H9 (cell line): ENCODE results near the gene TSPY4. TPM values are rescaled to one million over a fixed set of nuclear protein-coding genes. Genes with fewer than 3 reads are reported as not detected.
"Not testable (repeated sequence)": the region's sequence is repeated elsewhere in the genome, so short reads cannot be mapped to it uniquely, and the experiment has no call there.

Source experiments
- DNase-seq: peaks from one replicate; pipeline ENCODE4 v3.0.0-alpha.2; 2017
- H2AFZ ChIP-seq: one replicate; pipeline ENCODE4 v1.6.1; 2013; ENCODE audit warnings: mild to moderate bottlenecking, low read length, control low read depth, moderate library complexity
- H2AK5ac ChIP-seq: 2 replicates; pipeline ENCODE4 v1.6.1; 2013; ENCODE audit warnings: low read length, control low read depth, mixed read lengths; ENCODE audit not compliant: insufficient read length
- H2BK120ac ChIP-seq: one replicate; pipeline ENCODE4 v1.6.1; 2013; ENCODE audit warnings: low read depth, mild to moderate bottlenecking, low read length, control low read depth, inconsistent platforms; ENCODE audit not compliant: poor library complexity, severe bottlenecking
- H2BK12ac ChIP-seq: 2 replicates; pipeline ENCODE4 v1.6.1; 2013; ENCODE audit warnings: low read length, control low read depth, mixed read lengths, low read depth; ENCODE audit not compliant: insufficient read length
- H2BK15ac ChIP-seq: 2 replicates; pipeline ENCODE4 v1.6.1; 2013; ENCODE audit warnings: low read depth, low read length, control low read depth
- H2BK20ac ChIP-seq: one replicate; pipeline ENCODE4 v1.6.1; 2013; ENCODE audit warnings: low read depth, mild to moderate bottlenecking, low read length, control low read depth, inconsistent platforms; ENCODE audit not compliant: poor library complexity, severe bottlenecking
- H2BK5ac ChIP-seq: 2 replicates; pipeline ENCODE4 v1.6.1; 2013; ENCODE audit warnings: low read length, control low read depth, mixed read lengths; ENCODE audit not compliant: insufficient read length
- H3K14ac ChIP-seq: 2 replicates; pipeline ENCODE4 v1.6.1; 2013; ENCODE audit warnings: low read length, control low read depth; ENCODE audit not compliant: insufficient read depth
- H3K18ac ChIP-seq: 2 replicates; pipeline ENCODE4 v1.6.1; 2013; ENCODE audit warnings: low read depth, mild to moderate bottlenecking, mixed read lengths, low read length, control low read depth; ENCODE audit not compliant: insufficient read length
- H3K23ac ChIP-seq: 2 replicates; pipeline ENCODE4 v1.6.1; 2013; ENCODE audit warnings: low read length, control low read depth, mixed read lengths, low read depth; ENCODE audit not compliant: insufficient read length
- H3K23me2 ChIP-seq: 2 replicates; pipeline ENCODE4 v1.6.1; 2013; ENCODE audit warnings: low read depth, mild to moderate bottlenecking, mixed read lengths, low read length, control low read depth; ENCODE audit not compliant: insufficient read length, poor library complexity, severe bottlenecking
- H3K27ac ChIP-seq: 2 replicates; pipeline ENCODE4 v1.5.1; 2013; ENCODE audit warnings: low read length, control low read depth, mixed read lengths, low read depth; ENCODE audit not compliant: insufficient read length
- H3K27me3 ChIP-seq: 2 replicates; pipeline ENCODE4 v1.6.1; 2013; ENCODE audit warnings: low read length, control low read depth, inconsistent platforms; ENCODE audit not compliant: insufficient read depth
- H3K4ac ChIP-seq: 2 replicates; pipeline ENCODE4 v1.6.1; 2013; ENCODE audit warnings: low read depth, mild to moderate bottlenecking, control low read depth, inconsistent platforms, low read length, moderate library complexity
- H3K4me1 ChIP-seq: 2 replicates; pipeline ENCODE4 v1.6.1; 2013; ENCODE audit warnings: low read length, control low read depth, inconsistent platforms; ENCODE audit not compliant: insufficient read depth
- H3K4me2 ChIP-seq: 2 replicates; pipeline ENCODE4 v1.6.1; 2013; ENCODE audit warnings: low read length, control low read depth, mixed read lengths; ENCODE audit not compliant: insufficient read length, insufficient read depth
- H3K56ac ChIP-seq: 2 replicates; pipeline ENCODE4 v1.6.1; 2013; ENCODE audit warnings: low read depth, mild to moderate bottlenecking, mixed read lengths, low read length, control low read depth; ENCODE audit not compliant: insufficient read length
- H3K79me1 ChIP-seq: 2 replicates; pipeline ENCODE4 v1.6.1; 2013; ENCODE audit warnings: low read depth, mild to moderate bottlenecking, moderate library complexity, low read length, control low read depth, inconsistent platforms; ENCODE audit not compliant: insufficient read depth, poor library complexity, severe bottlenecking
- H3K79me2 ChIP-seq: 2 replicates; pipeline ENCODE4 v1.6.1; 2013; ENCODE audit warnings: low read length, control low read depth, inconsistent platforms; ENCODE audit not compliant: insufficient read depth
- H3K9ac ChIP-seq: 2 replicates; pipeline ENCODE4 v1.6.1; 2013; ENCODE audit warnings: low read length, control low read depth, mixed read lengths; ENCODE audit not compliant: insufficient read length; ENCODE audit errors: extremely low read depth
- H3K9me3 ChIP-seq: one replicate; pipeline ENCODE4 v1.6.1; 2013; ENCODE audit warnings: low read depth, low read length, inconsistent platforms; ENCODE audit not compliant: control insufficient read depth
- H3T11ph ChIP-seq: one replicate; pipeline ENCODE4 v1.6.1; 2013; ENCODE audit warnings: mild to moderate bottlenecking, low read length, control low read depth, inconsistent platforms
- H4K20me1 ChIP-seq: one replicate; pipeline ENCODE4 v1.6.1; 2013; ENCODE audit not compliant: control insufficient read depth, insufficient read length, insufficient read depth
- H4K5ac ChIP-seq: 2 replicates; pipeline ENCODE4 v1.6.1; 2013; ENCODE audit warnings: low read depth, mild to moderate bottlenecking, mixed read lengths, low read length, control low read depth; ENCODE audit not compliant: insufficient read length
- H4K8ac ChIP-seq: replicated peaks from 2 replicates; pipeline ENCODE4 v1.6.1; 2013; ENCODE audit warnings: low read length, control low read depth, mixed read lengths, low read depth; ENCODE audit not compliant: insufficient read length
- H4K91ac ChIP-seq: 2 replicates; pipeline ENCODE4 v1.6.1; 2013; ENCODE audit warnings: low read depth, mild to moderate bottlenecking, moderate library complexity, mixed read lengths, low read length, control low read depth; ENCODE audit not compliant: insufficient read length
- H3K27ac Mint-ChIP-seq, 3 experiments: 2 replicates in 2 of 3; 3 replicates in 1 of 3; pipeline ENCODE4 v1.8.0; 2020 to 2021; ENCODE audit warnings: mixed read lengths in 3 of 3, mild to moderate bottlenecking in 1 of 3, moderate library complexity in 1 of 3
- H3K27me3 Mint-ChIP-seq: 2 replicates; pipeline ENCODE4 v1.8.0; 2021; ENCODE audit warnings: low read depth, mild to moderate bottlenecking, moderate library complexity, mixed read lengths
- H3K36me3 Mint-ChIP-seq, 3 experiments: 2 replicates in 2 of 3; 3 replicates in 1 of 3; pipeline ENCODE4 v1.8.0; 2020 to 2021; ENCODE audit warnings: low read depth in 3 of 3, mixed read lengths in 3 of 3; ENCODE audit not compliant: insufficient read depth in 1 of 3
- H3K4me1 Mint-ChIP-seq, 2 experiments: 2 replicates each; pipeline ENCODE4 v1.8.0; 2020; ENCODE audit warnings: mixed read lengths in 2 of 2
- H3K4me3 Mint-ChIP-seq, 2 experiments: 2 replicates in 1 of 2; 3 replicates in 1 of 2; pipeline ENCODE4 v1.8.0; 2020 to 2021; ENCODE audit warnings: mild to moderate bottlenecking in 2 of 2, mixed read lengths in 2 of 2, moderate library complexity in 1 of 2
- H3K9me3 Mint-ChIP-seq, 2 experiments: 2 replicates in 1 of 2; 3 replicates in 1 of 2; pipeline ENCODE4 v1.8.0; 2020; ENCODE audit warnings: mild to moderate bottlenecking in 2 of 2, mixed read lengths in 2 of 2, moderate library complexity in 1 of 2
- WGBS: extraction: QIAGEN DNeasy Blood & Tissue Kit; methylation state at CpG from one replicate; pipeline ENCODE4 v1.1.7; 2013; ENCODE audit warnings: missing lambda C conversion rate, low lambda C conversion rate, mixed read lengths; ENCODE audit not compliant: insufficient read length; ENCODE audit errors: extremely low coverage; 5-methylcytosine and 5-hydroxymethylcytosine counted together
- long read RNA-seq: library from polyadenylated mRNA; unstranded; transcript quantifications from one replicate; pipeline ENCODE4 v2.0.0, GENCODE V29; 2020
- total RNA-seq: library from RNA; stranded (reverse); gene quantifications from 2 replicates; pipeline ENCODE4 v1.2.1, GENCODE V29; 2021

TSPY4 gene, protein sequence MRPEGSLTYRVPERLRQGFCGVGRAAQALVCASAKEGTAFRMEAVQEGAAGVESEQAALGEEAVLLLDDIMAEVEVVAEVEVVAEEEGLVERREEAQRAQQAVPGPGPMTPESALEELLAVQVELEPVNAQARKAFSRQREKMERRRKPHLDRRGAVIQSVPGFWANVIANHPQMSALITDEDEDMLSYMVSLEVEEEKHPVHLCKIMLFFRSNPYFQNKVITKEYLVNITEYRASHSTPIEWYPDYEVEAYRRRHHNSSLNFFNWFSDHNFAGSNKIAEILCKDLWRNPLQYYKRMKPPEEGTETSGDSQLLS
- total RNA-seq = not detected in 2 replicates
- long read RNA-seq = 0 reads

DNA sequence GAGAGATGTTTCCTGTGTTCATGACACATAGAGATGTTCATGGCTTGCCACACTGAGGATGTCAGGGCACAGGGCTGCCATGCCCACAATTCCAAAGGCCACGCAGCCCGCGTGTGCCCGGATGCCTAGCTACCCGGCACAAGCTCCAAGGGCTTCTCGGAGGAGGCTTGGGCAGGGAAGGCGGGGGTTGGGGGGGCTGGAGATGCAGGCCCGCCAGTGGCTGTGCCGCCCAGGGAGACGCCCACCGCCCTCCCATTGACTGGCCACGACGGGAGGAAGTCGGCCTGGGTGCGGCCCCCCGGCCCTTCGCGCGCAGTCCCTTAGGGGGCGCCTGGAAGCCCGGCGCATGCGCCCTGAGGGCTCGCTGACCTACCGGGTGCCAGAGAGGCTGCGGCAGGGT is at the start of gene TSPY4:
TSPY4 (plus strand) TSS at position 301 of the 400 bp plus-strand sequence; CDS start at position 347, 46 bp downstream.
- not testable (repeated sequence) for H3K79me2 ChIP-seq, H4K8ac ChIP-seq, H3K36me3 Mint-ChIP-seq, H3K79me1 ChIP-seq, H2BK5ac ChIP-seq, H3K9me3 ChIP-seq, H3K56ac ChIP-seq, H3K27ac Mint-ChIP-seq, H3K4me1 ChIP-seq, H3K18ac ChIP-seq, H2BK12ac ChIP-seq, H2AK5ac ChIP-seq, H4K20me1 ChIP-seq, H3K27me3 ChIP-seq, H3K27me3 Mint-ChIP-seq, H2AFZ ChIP-seq, H3K23me2 ChIP-seq, H3K4me1 Mint-ChIP-seq, H3K23ac ChIP-seq, H2BK120ac ChIP-seq, H2BK15ac ChIP-seq, H3K4ac ChIP-seq, H3K4me3 Mint-ChIP-seq, H3K4me2 ChIP-seq, H3K27ac ChIP-seq, H2BK20ac ChIP-seq, DNase-seq, H3T11ph ChIP-seq, H4K91ac ChIP-seq, H3K9ac ChIP-seq, H3K9me3 Mint-ChIP-seq, H3K14ac ChIP-seq, H4K5ac ChIP-seq
- WGBS = no CpG with 5 or more reads among the region's 26 CpGs
